K562 (cell line): Measurements from ENCODE around the gene NCOA1. TPM values are rescaled to one million over a fixed set of nuclear protein-coding genes. Genes with fewer than 3 reads are reported as not detected.

ENCODE experiments used
- CREM ChIP-seq: IDR thresholded peaks from 2 replicates; pipeline ENCODE4 v1.6.1; 2014; ENCODE audit warnings: antibody characterized with exemption, low read depth
- ELF4 ChIP-seq: fragments of 450-650 bp; formaldehyde crosslinking; IDR thresholded peaks from 2 replicates; pipeline ENCODE4 v1.4.0; 2022; ENCODE audit warnings: missing genetic modification characterization
- GTF2E2 ChIP-seq: fragments of 200-800 bp; sonication (Bioruptor generic); IDR thresholded peaks from 2 replicates; pipeline ENCODE4 v1.6.1; 2016; ENCODE audit warnings: missing genetic modification characterization, missing compliant biosample characterization
- HMG20A ChIP-seq: fragments of 450-650 bp; formaldehyde crosslinking; conservative IDR thresholded peaks from 2 replicates; pipeline ENCODE4 v1.4.0; 2020; ENCODE audit warnings: mild to moderate bottlenecking, mixed read lengths
- IRF2 ChIP-seq: sonication (generic); formaldehyde crosslinking; IDR thresholded peaks from 2 replicates; pipeline ENCODE4 v1.8.1; 2022; ENCODE audit warnings: mild to moderate bottlenecking, missing genetic modification reagents
- MEIS2 ChIP-seq: fragments of 450-650 bp; IDR thresholded peaks from 2 replicates; pipeline ENCODE4 v1.6.1; 2014; ENCODE audit warnings: mild to moderate bottlenecking; ENCODE audit not compliant: partially characterized antibody
- NCOA1 ChIP-seq: fragments of 450-650 bp; IDR thresholded peaks from 2 replicates; pipeline ENCODE4 v1.6.1; 2016; ENCODE audit warnings: low read depth
- NONO ChIP-seq, 2 experiments: fragments of 200-400 bp in 1 of 2; fragments of 450-650 bp in 1 of 2; formaldehyde crosslinking in 1 of 2; IDR thresholded peaks; 2 replicates each; pipeline ENCODE4 v1.6.1; 2017; ENCODE audit warnings: low read depth in 2 of 2, mild to moderate bottlenecking in 2 of 2, moderate library complexity in 2 of 2, low read length in 1 of 2
- RBM22 ChIP-seq: fragments of 200-400 bp; formaldehyde crosslinking; IDR thresholded peaks from 2 replicates; pipeline ENCODE4 v1.6.1; 2018; ENCODE audit warnings: low read length, low read depth; ENCODE audit not compliant: poor library complexity, severe bottlenecking
- RBM25 ChIP-seq: fragments of 200-400 bp; formaldehyde crosslinking; IDR thresholded peaks from 2 replicates; pipeline ENCODE4 v1.6.1; 2018; ENCODE audit warnings: low read length, low read depth, moderate library complexity; ENCODE audit not compliant: severe bottlenecking
- RCOR1 ChIP-seq, 2 experiments: IDR thresholded peaks; 2 replicates each; pipeline ENCODE4 v1.6.1; 2012; ENCODE audit warnings: low read depth in 2 of 2, low read length in 2 of 2, borderline replicate concordance in 1 of 2, improper control_type of control experiment in 1 of 2
- TBP ChIP-seq: optimal IDR thresholded peaks from 2 replicates; pipeline ENCODE3; 2011; ENCODE audit warnings: low read depth, low read length, improper control_type of control experiment
- TEAD1 ChIP-seq, 2 experiments: fragments of 450-650 bp in 1 of 2; sonication (generic) in 1 of 2; formaldehyde crosslinking; IDR thresholded peaks; 2 replicates each; pipeline versions ENCODE4 v1.4.0 to v1.8.0; 2020 to 2022; ENCODE audit warnings: mild to moderate bottlenecking in 2 of 2, missing genetic modification reagents in 1 of 2
- TEAD4 ChIP-seq, 2 experiments: sonication (generic) in 1 of 2; formaldehyde crosslinking in 1 of 2; IDR thresholded peaks; 2 replicates each; pipeline versions ENCODE4 v1.6.1 to v1.8.0; 2012 to 2022; ENCODE audit warnings: borderline replicate concordance in 1 of 2, inconsistent platforms in 1 of 2, low read length in 1 of 2, mild to moderate bottlenecking in 1 of 2, missing genetic modification reagents in 1 of 2
- ZNF143 ChIP-seq: sonication (generic); formaldehyde crosslinking; IDR thresholded peaks from 2 replicates; pipeline ENCODE4 v1.9.0; 2022; ENCODE audit warnings: mild to moderate bottlenecking, missing genetic modification reagents
- ZNF282 ChIP-seq: sonication (generic); formaldehyde crosslinking; IDR thresholded peaks from 2 replicates; pipeline ENCODE4 v1.8.1; 2023; ENCODE audit warnings: missing genetic modification reagents
- polyA plus RNA-seq, 8 experiments: library from polyadenylated mRNA; depleted of rRNA in 4 of 8; stranded (reverse) in 5 of 8; unstranded in 3 of 8; fragments of >200 nt; fragmentation: Nextera tagmentation in 2 of 8; fragmentation: Illumina TruSeq in 1 of 8; extraction: Ambion mirVana in 2 of 8; extraction: Trizol in 1 of 8; gene quantifications; 2 replicates each; pipeline versions ENCODE4 v1.2.1 to v1.2.3, GENCODE V29; 2011 to 2014; ENCODE audit warnings: inconsistent platforms in 1 of 8, missing spikeins in 1 of 8
- total RNA-seq, 7 experiments: library from RNA; depleted of rRNA in 6 of 7; stranded (reverse); fragments of >200 nt in 6 of 7; fragmentation: Illumina TruSeq in 2 of 7; extraction: Trizol in 2 of 7; gene quantifications; 2 replicates each; pipeline versions ENCODE4 v1.2.1 to v1.2.3, GENCODE V29; 2011 to 2021; ENCODE audit warnings: low replicate concordance in 1 of 7
- TF ChIP-seq, protein P1 (sequence below), 2 experiments: fragments of 450-650 bp; IDR thresholded peaks; 2 replicates each; pipeline ENCODE4 v1.6.1; 2018; ENCODE audit warnings: mild to moderate bottlenecking in 2 of 2, low read depth in 1 of 2; ENCODE audit not compliant: partially characterized antibody in 2 of 2
- TF ChIP-seq, protein P2 (sequence below), 2 experiments: fragments of 450-650 bp; conservative IDR thresholded peaks; 2 replicates each; pipeline ENCODE4 v1.6.1; 2017; ENCODE audit warnings: mild to moderate bottlenecking in 2 of 2, moderate library complexity in 2 of 2

NCOA1 gene
- total and polyA plus RNA-seq, 9 of the 15 experiments (the other 6 are each of a cell fraction or from before 2014, with no cell fraction given) = 4.9 to 25.7 (median 17.0) TPM

DNA sequence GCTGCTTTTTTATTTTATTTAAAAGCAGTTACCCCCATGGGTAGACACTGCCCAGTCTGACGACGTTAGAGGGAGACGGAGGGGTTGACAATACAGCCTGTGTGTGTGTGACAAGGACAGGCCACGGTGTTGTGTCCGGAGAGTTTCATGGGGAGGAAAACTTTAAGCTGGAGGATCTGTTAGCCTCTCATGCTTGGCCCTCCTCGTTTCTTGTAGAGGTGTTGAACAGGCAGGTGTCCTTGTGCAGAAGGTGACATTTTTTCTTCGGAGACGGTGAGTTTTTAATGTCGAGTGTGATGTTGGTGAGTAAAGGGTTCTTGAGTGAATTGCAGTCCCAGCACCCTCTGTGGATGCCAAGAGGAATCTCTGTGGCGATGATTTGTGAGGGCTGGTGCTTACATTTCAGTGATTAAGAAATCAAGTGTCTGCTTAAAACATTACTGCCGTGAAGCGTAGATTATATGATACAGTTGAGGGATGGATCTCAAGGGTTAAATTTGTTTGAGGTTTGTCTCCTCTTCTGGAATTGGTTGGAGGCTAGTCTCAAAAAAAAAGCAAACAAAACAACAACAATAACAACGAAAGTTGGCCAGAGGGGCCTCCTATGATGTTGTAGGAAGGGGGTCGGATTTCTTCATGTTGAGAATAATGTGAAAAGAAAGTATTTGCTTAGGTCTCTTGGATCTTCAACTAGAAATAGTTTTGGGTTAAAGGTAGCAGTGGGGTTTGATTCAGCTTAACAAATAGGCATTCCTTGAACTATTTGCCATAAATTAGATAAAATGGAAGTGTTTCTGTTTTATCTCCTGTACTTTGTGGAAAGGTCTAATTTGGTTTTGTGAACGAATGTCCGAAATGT lies 1.6 kb downstream of the NCOA1 start (continued):
- 0 out of 2 replicates have a peak, but pooled peaks have one; percentile 18 for TF ChIP-seq NCOA1
- no peak for TF ChIP-seq ZNF282
- no peak for TF ChIP-seq IRF2 (CRISPR knock-in tag)
- TF ChIP-seq, protein P1, sequence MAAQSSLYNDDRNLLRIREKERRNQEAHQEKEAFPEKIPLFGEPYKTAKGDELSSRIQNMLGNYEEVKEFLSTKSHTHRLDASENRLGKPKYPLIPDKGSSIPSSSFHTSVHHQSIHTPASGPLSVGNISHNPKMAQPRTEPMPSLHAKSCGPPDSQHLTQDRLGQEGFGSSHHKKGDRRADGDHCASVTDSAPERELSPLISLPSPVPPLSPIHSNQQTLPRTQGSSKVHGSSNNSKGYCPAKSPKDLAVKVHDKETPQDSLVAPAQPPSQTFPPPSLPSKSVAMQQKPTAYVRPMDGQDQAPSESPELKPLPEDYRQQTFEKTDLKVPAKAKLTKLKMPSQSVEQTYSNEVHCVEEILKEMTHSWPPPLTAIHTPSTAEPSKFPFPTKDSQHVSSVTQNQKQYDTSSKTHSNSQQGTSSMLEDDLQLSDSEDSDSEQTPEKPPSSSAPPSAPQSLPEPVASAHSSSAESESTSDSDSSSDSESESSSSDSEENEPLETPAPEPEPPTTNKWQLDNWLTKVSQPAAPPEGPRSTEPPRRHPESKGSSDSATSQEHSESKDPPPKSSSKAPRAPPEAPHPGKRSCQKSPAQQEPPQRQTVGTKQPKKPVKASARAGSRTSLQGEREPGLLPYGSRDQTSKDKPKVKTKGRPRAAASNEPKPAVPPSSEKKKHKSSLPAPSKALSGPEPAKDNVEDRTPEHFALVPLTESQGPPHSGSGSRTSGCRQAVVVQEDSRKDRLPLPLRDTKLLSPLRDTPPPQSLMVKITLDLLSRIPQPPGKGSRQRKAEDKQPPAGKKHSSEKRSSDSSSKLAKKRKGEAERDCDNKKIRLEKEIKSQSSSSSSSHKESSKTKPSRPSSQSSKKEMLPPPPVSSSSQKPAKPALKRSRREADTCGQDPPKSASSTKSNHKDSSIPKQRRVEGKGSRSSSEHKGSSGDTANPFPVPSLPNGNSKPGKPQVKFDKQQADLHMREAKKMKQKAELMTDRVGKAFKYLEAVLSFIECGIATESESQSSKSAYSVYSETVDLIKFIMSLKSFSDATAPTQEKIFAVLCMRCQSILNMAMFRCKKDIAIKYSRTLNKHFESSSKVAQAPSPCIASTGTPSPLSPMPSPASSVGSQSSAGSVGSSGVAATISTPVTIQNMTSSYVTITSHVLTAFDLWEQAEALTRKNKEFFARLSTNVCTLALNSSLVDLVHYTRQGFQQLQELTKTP (IDR thresholded peaks at IDR 0.05; ENCODE audit: low read depth in 1 of 2, partially characterized antibody in 2 of 2) = no peak
- no peak for TF ChIP-seq NONO (IDR thresholded peaks at IDR 0.05; ENCODE audit: low read depth in 2 of 2, low read length in 1 of 2)
- TF ChIP-seq GTF2E2 = no peak
- no peak for TF ChIP-seq RCOR1 (IDR thresholded peaks at IDR 0.05; ENCODE audit: borderline replicate concordance in 1 of 2, low read depth in 2 of 2, low read length in 2 of 2)
- 0 out of 2 replicates have a peak, but pooled peaks have one; percentile 7 for TF ChIP-seq TEAD4 (IDR thresholded peaks at IDR 0.05; ENCODE audit: low read length)
- no peak for TF ChIP-seq TEAD4 (CRISPR knock-in tag; IDR thresholded peaks at IDR 0.05; ENCODE audit: borderline replicate concordance)
- TF ChIP-seq CREM = peak; percentile 22; the same call in 1 of the 2 replicates
- no peak for TF ChIP-seq RBM25
- TF ChIP-seq ELF4 (CRISPR knock-in tag) = no peak
- no peak for TF ChIP-seq HMG20A (CRISPR knock-in tag)
- no peak for TF ChIP-seq TEAD1 (CRISPR knock-in tag; IDR thresholded peaks at IDR 0.05)
- TF ChIP-seq, protein P2, sequence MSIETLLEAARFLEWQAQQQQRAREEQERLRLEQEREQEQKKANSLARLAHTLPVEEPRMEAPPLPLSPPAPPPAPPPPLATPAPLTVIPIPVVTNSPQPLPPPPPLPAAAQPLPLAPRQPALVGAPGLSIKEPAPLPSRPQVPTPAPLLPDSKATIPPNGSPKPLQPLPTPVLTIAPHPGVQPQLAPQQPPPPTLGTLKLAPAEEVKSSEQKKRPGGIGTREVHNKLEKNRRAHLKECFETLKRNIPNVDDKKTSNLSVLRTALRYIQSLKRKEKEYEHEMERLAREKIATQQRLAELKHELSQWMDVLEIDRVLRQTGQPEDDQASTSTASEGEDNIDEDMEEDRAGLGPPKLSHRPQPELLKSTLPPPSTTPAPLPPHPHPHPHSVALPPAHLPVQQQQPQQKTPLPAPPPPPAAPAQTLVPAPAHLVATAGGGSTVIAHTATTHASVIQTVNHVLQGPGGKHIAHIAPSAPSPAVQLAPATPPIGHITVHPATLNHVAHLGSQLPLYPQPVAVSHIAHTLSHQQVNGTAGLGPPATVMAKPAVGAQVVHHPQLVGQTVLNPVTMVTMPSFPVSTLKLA (conservative IDR thresholded peaks at IDR 0.05) = peak in 1 of 2 experiments; percentile 12; a peak in 1 of 4 replicates
- TF ChIP-seq RBM22 = no peak
- no peak for TF ChIP-seq ZNF143
- TF ChIP-seq MEIS2 = peak; percentile 28
- peak; percentile 26 for TF ChIP-seq TBP
